ENCODE results near the gene SPACA4. TPM values are rescaled to one million over a fixed set of nuclear protein-coding genes. Genes with fewer than 3 reads are reported as not detected.

The SPACA4 gene
- total and polyA plus RNA-seq, 7 donors = 0.34 TPM; not detected in 6

- Histone ChIP-seq H3K9me3 (no peaks in the 10 kb centered on the region), H3K27ac (no peak overlapping the region), H3K27me3 (peaks cover 0 to 12% (median 0%) of the 10 kb centered on the region in 3 donors), H3K4me1 (no peaks in the 10 kb centered on the region), H3K4me3 (no peak overlapping the region), H3K36me3 (no peaks in the 10 kb centered on the region)
- DNase-seq = no peak
- intact Hi-C loops (cut with DNase I) = no loop called here
- 39 to 77% methylated on average over 9 of the region's 9 CpGs for WGBS, 2 donors
- no peak for TF ChIP-seq POLR2AphosphoS5 (IDR thresholded peaks at IDR 0.05)
- no peak for TF ChIP-seq POLR2A (IDR thresholded peaks at IDR 0.05)
- no peak for TF ChIP-seq CTCF (IDR thresholded peaks at IDR 0.05)
- TF ChIP-seq EP300 (IDR thresholded peaks at IDR 0.05) = no peak
Measured at GRCh38 chr19:48603001-48603400, 3.5 kb upstream of the SPACA4 start.

- intact Hi-C loops (cut with DNase I) = no loop called here
- peaks cover 0 to 12% (median 0%) of the 10 kb centered on the region in 3 donors for H3K27me3 ChIP-seq
- no peak for DNase-seq
- WGBS, 2 donors = 86 to 92% methylated on average over 39 of the region's 39 CpGs
- H3K9me3 ChIP-seq = no peaks in the 10 kb centered on the region
- no peaks in the 10 kb centered on the region for H3K36me3 ChIP-seq
- no peak overlapping the region for H3K27ac ChIP-seq
- H3K4me1 ChIP-seq = no peaks in the 10 kb centered on the region
- TF ChIP-seq POLR2AphosphoS5 (IDR thresholded peaks at IDR 0.05) (no peak), EP300 (IDR thresholded peaks at IDR 0.05) (no peak), CTCF (IDR thresholded peaks at IDR 0.05) (no peak), POLR2A (IDR thresholded peaks at IDR 0.05) (no peak)
- no peak overlapping the region for H3K4me3 ChIP-seq
Measured at GRCh38 chr19:48603449-48603848, 3.1 kb upstream of the SPACA4 start.

GRCh38 chr19:48603850-48604249 lies 2.7 kb upstream of the SPACA4 start:
- peaks cover 0 to 11% (median 0%) of the 10 kb centered on the region in 3 donors for H3K27me3 ChIP-seq
- no peaks in the 10 kb centered on the region for H3K4me1 ChIP-seq
- WGBS, 2 donors = 88 to 91% methylated on average over 9 of the region's 9 CpGs
- no peak overlapping the region for H3K27ac ChIP-seq
- no peak for DNase-seq
- TF ChIP-seq EP300 (IDR thresholded peaks at IDR 0.05) (no peak), POLR2A (IDR thresholded peaks at IDR 0.05) (no peak), POLR2AphosphoS5 (IDR thresholded peaks at IDR 0.05) (no peak), CTCF (IDR thresholded peaks at IDR 0.05) (no peak)
- H3K4me3 ChIP-seq = no peak overlapping the region
- intact Hi-C loops (cut with DNase I) = no loop called here
- no peaks in the 10 kb centered on the region for H3K9me3 ChIP-seq
- H3K36me3 ChIP-seq = no peaks in the 10 kb centered on the region

GRCh38 chr19:48607359-48607755 lies 815 bp downstream of the SPACA4 start:
- no peaks in the 10 kb centered on the region for H3K36me3 ChIP-seq
- H3K27me3 ChIP-seq = no peaks in the 10 kb centered on the region
- 89 to 92% methylated on average over 7 of the region's 7 CpGs for WGBS, 2 donors
- intact Hi-C loops (cut with DNase I) = no loop called here
- H3K27ac ChIP-seq = no peak overlapping the region
- H3K4me3 ChIP-seq = no peak overlapping the region
- no peaks in the 10 kb centered on the region for H3K4me1 ChIP-seq
- TF ChIP-seq POLR2A (IDR thresholded peaks at IDR 0.05) (no peak), EP300 (IDR thresholded peaks at IDR 0.05) (no peak), POLR2AphosphoS5 (IDR thresholded peaks at IDR 0.05) (no peak), CTCF (IDR thresholded peaks at IDR 0.05) (no peak)
- DNase-seq = no peak
- H3K9me3 ChIP-seq = no peaks in the 10 kb centered on the region

- DNase-seq = no peak
- H3K36me3 ChIP-seq = no peaks in the 10 kb centered on the region
- no peak overlapping the region for H3K4me3 ChIP-seq
- peak in 2 of 4 experiments; percentile 17 to 39 for TF ChIP-seq CTCF (IDR thresholded peaks at IDR 0.05)
- TF ChIP-seq EP300 (IDR thresholded peaks at IDR 0.05) = no peak
- no peak overlapping the region for H3K27ac ChIP-seq
- no peaks in the 10 kb centered on the region for H3K27me3 ChIP-seq
- no peaks in the 10 kb centered on the region for H3K4me1 ChIP-seq
- intact Hi-C loops (cut with DNase I) = no loop called here
- no peaks in the 10 kb centered on the region for H3K9me3 ChIP-seq
- 8 to 12% methylated on average over 9 of the region's 9 CpGs for WGBS, 2 donors
Measured at GRCh38 chr19:48608798-48609263, 2.3 kb downstream of the SPACA4 start.
